Neural progenitor cell (in vitro differentiated cells): ENCODE measurements around the gene CEACAM6.

Experiments
- EZH2 ChIP-seq: fragments of 200-600 bp; sonication (generic); IDR thresholded peaks from 2 replicates; pipeline ENCODE4 v1.6.1; 2017; ENCODE audit warnings: antibody characterized with exemption, mild to moderate bottlenecking, moderate library complexity
- TF ChIP-seq, protein P1 (sequence below): fragments of 200-600 bp; sonication (generic); IDR thresholded peaks from 2 replicates; pipeline ENCODE4 v1.5.1; 2017; ENCODE audit warnings: antibody characterized with exemption, mild to moderate bottlenecking

DNA sequence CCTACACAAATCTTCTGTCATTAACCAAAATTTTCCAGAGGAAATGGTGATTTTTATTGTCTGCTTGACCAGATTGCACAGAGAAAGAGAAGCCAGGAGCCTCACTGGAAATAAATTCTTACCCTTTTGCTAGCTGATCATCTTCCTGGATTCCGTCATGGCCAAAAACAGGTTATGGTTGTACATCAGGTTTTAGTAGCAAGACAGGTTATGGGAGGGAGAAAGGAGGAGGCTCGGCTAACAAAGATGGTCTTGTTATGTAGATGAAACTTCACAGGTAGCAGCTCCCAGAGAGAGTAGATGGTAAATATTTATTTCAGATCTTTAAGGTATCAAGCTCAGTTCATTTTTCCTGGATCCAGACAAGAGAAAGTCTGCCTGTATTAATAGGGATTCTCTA lies 21.4 kb downstream of the CEACAM6 start:
- TF ChIP-seq, protein P1, sequence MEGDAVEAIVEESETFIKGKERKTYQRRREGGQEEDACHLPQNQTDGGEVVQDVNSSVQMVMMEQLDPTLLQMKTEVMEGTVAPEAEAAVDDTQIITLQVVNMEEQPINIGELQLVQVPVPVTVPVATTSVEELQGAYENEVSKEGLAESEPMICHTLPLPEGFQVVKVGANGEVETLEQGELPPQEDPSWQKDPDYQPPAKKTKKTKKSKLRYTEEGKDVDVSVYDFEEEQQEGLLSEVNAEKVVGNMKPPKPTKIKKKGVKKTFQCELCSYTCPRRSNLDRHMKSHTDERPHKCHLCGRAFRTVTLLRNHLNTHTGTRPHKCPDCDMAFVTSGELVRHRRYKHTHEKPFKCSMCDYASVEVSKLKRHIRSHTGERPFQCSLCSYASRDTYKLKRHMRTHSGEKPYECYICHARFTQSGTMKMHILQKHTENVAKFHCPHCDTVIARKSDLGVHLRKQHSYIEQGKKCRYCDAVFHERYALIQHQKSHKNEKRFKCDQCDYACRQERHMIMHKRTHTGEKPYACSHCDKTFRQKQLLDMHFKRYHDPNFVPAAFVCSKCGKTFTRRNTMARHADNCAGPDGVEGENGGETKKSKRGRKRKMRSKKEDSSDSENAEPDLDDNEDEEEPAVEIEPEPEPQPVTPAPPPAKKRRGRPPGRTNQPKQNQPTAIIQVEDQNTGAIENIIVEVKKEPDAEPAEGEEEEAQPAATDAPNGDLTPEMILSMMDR, result no peak
- TF ChIP-seq EZH2, result no peak
